M059J (cell line): ENCODE data around the gene IL31. TPM values are rescaled to one million over a fixed set of nuclear protein-coding genes. Genes with fewer than 3 reads are reported as not detected.
A peak's percentile ranks its signal among the peaks of the same experiment; 100 is the strongest.

Experiments used
- DNase-seq: peaks from one replicate; pipeline ENCODE4 v3.0.0-alpha.2; 2012; ENCODE audit warnings: low read depth
- total RNA-seq: library from RNA; depleted of rRNA; stranded (reverse); fragments of >200 nt; shearing (Covaris generic); gene quantifications from 2 replicates; pipeline ENCODE4 v1.2.3, GENCODE V29; 2014; rRNA removed

The IL31 gene
- total RNA-seq, 1 experiment from 2014 or later: not detected

DNA sequence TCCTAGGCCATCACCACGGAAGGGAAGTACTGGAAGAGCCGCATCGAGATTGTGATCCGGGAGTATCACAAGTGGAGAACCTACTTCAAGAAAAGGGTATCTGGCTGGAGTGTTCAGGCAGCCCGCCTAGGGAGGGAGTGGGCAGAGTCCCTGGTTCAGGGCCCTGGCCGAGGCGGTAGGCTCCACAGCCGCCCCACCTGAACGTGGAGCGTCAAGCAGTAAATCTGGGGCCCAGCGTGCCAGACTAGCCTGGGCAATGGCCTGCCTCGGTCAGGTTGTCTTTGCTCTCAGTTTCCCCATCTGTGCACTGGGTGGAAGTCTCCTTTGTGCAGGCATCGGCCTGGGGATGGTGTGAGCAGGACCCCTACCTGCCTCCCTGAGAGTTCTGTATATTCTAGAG, 44.9 kb downstream of the IL31 start:
- no peak for DNase-seq

DNA sequence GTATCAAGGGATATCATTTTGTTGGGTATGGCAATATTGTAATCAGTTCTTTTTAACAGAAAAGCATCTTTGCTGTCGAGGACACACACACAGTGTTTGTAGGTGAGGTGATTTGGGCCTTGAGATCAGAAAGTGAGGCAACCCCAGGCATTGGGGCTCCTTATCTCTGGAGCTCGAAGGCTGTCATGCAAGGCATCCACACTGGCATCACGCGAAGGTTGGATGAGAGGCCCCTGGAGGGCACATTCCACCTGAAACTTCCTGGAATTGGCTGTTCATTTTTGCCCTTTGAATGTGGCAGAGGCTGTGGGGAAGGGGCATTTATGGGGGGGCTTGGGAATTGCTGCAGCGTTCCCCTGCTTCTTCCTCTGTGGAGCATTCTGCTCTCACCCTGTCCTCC, 45.5 kb downstream of the IL31 start:
- no peak for DNase-seq

DNA sequence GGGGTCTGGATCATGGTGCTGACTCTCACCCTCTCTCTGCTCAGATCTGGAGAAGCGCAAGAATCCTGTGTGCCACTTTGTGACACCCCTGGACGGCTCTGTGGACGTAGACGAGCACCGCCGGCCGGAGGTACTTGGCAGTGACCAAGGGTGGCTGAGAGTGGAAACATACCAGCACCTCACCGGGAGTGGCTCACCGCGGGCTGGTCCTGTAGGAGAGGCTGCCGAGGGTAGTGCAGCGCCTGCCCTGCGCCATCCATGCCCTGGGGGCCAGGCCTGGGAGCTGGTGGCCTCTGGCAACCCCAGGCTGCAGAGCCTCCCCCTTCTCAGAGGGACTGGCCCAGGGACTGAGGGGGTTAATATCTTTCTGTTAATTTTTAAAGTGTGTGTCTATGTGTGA, 46.2 kb downstream of the IL31 start:
- DNase-seq: no peak

DNA sequence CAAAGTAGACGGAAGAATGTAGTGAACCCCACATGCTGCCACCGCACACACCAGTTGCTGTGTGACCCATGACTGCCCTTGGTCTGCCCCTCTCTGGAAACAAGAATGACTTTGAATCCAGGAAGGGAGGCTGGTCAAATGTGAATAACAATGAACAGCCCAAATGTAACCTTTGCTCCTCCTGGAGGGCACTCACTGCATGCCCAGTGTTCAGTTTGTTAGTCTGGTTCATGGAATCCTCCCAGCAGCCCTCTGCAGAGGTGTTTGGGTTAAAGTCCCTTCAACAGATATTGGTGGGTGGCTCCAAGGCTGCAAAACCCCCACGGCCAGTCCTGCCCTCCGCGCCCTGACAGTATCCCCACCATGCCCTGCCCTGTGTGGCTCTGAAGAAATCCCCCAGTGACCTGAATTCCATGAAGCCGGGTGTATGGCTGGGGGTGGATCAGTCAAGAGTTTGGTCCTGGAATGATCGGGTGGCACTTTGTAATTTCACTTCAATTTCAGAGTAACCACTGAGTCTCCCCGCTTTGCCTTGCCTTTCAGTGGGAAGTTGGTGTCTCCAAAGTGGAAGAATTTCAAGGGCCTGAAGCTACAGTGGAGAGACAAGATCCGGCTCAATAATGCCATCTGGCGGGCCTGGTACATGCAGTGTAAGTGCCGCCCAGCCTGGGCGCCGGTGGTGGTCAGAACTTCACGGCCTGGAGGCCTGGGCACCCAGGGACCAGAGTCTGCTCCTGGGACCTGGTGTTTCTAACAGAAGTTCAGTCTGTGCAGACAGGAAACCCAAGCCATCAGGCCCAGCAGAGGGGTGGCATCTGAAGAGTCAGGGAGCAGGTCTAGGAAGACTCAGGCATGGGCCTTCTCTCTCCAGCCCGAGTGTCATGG, 47.1 kb downstream of the IL31 start:
- DNase-seq: no peak

GRCh38 chr12:122126342-122126635, 47.7 kb downstream of the IL31 start:
- no peak for DNase-seq

- no peak for DNase-seq
Observed at GRCh38 chr12:122125452-122126341, 48.3 kb downstream of the IL31 start.

DNA sequence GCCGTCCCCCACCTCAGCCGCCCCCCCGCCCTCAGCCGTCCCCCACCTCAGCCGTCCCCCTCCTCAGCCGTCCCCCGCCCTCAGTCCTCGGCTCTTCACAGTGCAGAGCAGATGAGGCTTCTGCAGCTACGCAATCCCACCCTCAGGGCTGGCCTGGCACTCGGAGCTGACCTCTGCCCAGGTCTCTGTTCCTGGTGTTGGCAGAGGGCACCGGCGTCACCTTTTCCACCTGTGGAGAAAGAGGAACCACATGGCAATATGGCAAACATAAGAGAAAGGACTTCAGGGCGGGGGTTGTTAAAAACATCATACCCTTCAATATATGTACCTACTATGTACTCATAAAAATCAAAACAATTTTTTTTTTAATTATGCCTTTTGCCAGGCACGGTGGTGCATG, 49.7 kb downstream of the IL31 start:
- DNase-seq: no peak

DNA sequence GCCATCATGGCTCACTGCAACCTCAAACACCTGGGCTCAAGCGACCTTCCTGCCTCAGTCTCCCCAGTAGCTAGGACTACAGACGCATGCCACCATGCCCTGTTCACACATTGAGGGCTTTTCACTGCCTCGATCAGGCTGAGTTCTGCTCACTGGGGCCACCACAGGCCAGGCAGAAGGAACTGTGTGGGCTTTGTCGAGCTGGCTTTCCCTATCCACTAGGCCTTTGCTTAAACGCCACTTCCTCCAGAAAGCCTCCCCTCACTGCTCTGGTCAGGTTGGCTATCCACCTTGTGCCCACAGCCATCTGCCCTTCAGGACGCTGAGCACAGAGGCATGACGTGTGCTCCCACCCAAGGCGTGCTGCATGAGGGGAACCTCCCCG, 50.3 kb downstream of the IL31 start:
- no peak for DNase-seq

DNA sequence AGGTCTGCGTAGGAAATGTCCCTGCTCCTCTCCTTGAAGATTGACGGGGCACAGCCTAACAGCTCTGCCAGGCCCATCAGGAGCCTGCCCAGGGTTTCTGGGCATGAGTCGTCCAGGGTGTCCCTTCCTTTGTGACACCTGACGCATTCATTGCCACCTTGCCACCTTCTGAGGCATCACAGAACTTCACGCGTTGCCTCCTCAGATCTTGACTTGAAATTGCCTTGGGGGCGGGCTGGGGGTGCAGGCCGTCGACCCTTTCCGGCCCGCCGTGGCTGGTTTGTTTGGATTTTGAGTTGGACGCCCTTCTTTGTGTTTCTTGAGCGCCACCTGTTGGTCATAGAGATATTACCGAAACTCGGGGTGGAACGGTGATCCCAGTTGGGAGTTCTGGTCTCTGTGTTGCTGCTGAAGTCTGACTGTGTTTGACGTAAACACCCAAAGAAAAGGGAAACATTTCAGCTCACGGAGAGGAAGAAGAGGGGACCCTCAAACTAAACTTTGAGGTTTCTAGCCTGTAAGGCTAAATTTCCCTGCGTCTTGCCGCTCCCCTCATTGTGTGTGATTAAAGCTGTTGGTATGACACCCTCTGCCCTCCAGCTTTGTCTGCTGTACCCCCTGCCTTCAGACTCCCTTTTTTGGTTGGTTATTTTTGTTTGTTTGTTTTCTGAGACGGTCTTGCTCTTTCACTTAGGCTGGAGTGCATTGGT, 50.8 kb downstream of the IL31 start:
- DNase-seq: peak; percentile 68

Other genes starting within 250 kb of the IL31 start
- 3.9 and 4.0 TPM in 2 replicates for gene BCL7A, start 152.3 kb downstream of the IL31 start, total RNA-seq
- gene MLXIP, start 95.5 kb downstream of the IL31 start, total RNA-seq: 3.2 and 7.7 TPM in 2 replicates
- not detected in 2 replicates for gene LRRC43, start 8.9 kb upstream of the IL31 start, total RNA-seq
- gene B3GNT4, start 29.5 kb upstream of the IL31 start, total RNA-seq: 0.15 and 0.34 TPM in 2 replicates
- gene DIABLO, start 51.8 kb upstream of the IL31 start, total RNA-seq: 107 and 122 TPM in 2 replicates
- 20.5 and 26.2 TPM in 2 replicates for gene VPS33A, start 92.3 kb upstream of the IL31 start, total RNA-seq
- 20.4 and 33.3 TPM in 2 replicates for gene CLIP1, start 248.4 kb upstream of the IL31 start, total RNA-seq